Measurements from ENCODE around the gene KLHL13.
"Not testable (repeated sequence)": the region's sequence is repeated elsewhere in the genome, so short reads cannot be mapped to it uniquely, and the experiment has no call there.

The KLHL13 gene

GRCh38 chrX:118152721-118153120 is 36.1 kb upstream of the KLHL13 start:
- no peak for TF ChIP-seq CTCF (IDR thresholded peaks at IDR 0.05; ENCODE audit: control insufficient read depth, insufficient read depth, low read depth, low read length, missing control alignments)

GRCh38 chrX:118148737-118149136 is 32.1 kb upstream of the KLHL13 start:
- DNase-seq (ENCODE audit: low read depth), result no peak
- TF ChIP-seq CTCF (IDR thresholded peaks at IDR 0.05; ENCODE audit: control insufficient read depth, insufficient read depth, low read depth, low read length, missing control alignments), result no peak
- no peak overlapping the region for H3K4me3 ChIP-seq (ENCODE audit: control insufficient read depth, low read depth, low read length)

More at GRCh38 chrX:118152721-118153120, 36.1 kb upstream of the KLHL13 start:
- DNase-seq (ENCODE audit: low read depth), result no peak
- no peak overlapping the region for H3K4me3 ChIP-seq (ENCODE audit: control insufficient read depth, low read depth, low read length)

- DNase-seq (ENCODE audit: low read depth), result not testable (repeated sequence)
These were observed 31.2 kb upstream of the KLHL13 start for GRCh38 chrX:118147771-118148170.

GRCh38 chrX:118143578-118143977 is 27.0 kb upstream of the KLHL13 start:
- TF ChIP-seq CTCF (IDR thresholded peaks at IDR 0.05; ENCODE audit: control insufficient read depth, insufficient read depth, low read depth, low read length, missing control alignments), result no peak
- H3K4me3 ChIP-seq (ENCODE audit: control insufficient read depth, low read depth, low read length), result no peak overlapping the region
- no peak for DNase-seq (ENCODE audit: low read depth)

More at GRCh38 chrX:118147771-118148170, 31.2 kb upstream of the KLHL13 start:
- not testable (repeated sequence) for H3K4me3 ChIP-seq (ENCODE audit: control insufficient read depth, low read depth, low read length)

GRCh38 chrX:118131336-118131735 is 14.7 kb upstream of the KLHL13 start:
- H3K4me3 ChIP-seq (ENCODE audit: control insufficient read depth, low read depth, low read length), result no peak overlapping the region
- no peak for DNase-seq (ENCODE audit: low read depth)
- TF ChIP-seq CTCF (IDR thresholded peaks at IDR 0.05; ENCODE audit: control insufficient read depth, insufficient read depth, low read depth, low read length, missing control alignments), result no peak

- no peak overlapping the region for H3K4me3 ChIP-seq (ENCODE audit: control insufficient read depth, low read depth, low read length)
- no peak for DNase-seq (ENCODE audit: low read depth)
- no peak for TF ChIP-seq CTCF (IDR thresholded peaks at IDR 0.05; ENCODE audit: control insufficient read depth, insufficient read depth, low read depth, low read length, missing control alignments)
These were observed 13.1 kb upstream of the KLHL13 start for GRCh38 chrX:118129681-118130080.

- DNase-seq (ENCODE audit: low read depth), result no peak
These were observed 12.1 kb upstream of the KLHL13 start for GRCh38 chrX:118128724-118129123.

More at GRCh38 chrX:118128724-118129123, 12.1 kb upstream of the KLHL13 start:
- H3K4me3 ChIP-seq (ENCODE audit: control insufficient read depth, low read depth, low read length), result no peak overlapping the region
- no peak for TF ChIP-seq CTCF (IDR thresholded peaks at IDR 0.05; ENCODE audit: control insufficient read depth, insufficient read depth, low read depth, low read length, missing control alignments)

Data from AG09309 (cell line).